RPMI8226 (cell line): Measurements from ENCODE around the gene SULT1A1.
"Not testable (repeated sequence)": the region's sequence is repeated elsewhere in the genome, so short reads cannot be mapped to it uniquely, and the experiment has no call there.

Source experiments
- DNase-seq: peaks from one replicate; pipeline ENCODE4 v3.0.0-alpha.2; 2015

The SULT1A1 gene

DNA sequence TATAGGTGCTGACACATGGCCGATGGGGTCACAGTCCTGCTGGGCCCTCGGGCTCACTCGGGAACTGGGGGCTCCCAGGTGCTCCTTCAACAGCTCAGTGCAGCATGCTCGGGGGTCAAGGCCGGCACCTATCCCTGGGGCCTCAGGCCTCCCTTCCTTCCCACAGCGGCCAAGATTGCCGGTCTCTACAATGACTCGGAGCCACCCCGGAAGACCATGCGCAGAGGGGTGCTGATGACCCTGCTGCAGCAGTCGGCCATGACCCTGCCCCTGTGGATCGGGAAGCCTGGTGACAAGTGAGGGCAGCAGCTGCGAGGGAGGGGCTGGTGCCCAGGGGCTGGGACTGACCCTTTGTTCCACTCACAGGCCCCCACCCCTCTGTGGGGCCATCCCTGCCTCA is 19.9 kb downstream of the SULT1A1 start:
- DNase-seq, result no peak

DNA sequence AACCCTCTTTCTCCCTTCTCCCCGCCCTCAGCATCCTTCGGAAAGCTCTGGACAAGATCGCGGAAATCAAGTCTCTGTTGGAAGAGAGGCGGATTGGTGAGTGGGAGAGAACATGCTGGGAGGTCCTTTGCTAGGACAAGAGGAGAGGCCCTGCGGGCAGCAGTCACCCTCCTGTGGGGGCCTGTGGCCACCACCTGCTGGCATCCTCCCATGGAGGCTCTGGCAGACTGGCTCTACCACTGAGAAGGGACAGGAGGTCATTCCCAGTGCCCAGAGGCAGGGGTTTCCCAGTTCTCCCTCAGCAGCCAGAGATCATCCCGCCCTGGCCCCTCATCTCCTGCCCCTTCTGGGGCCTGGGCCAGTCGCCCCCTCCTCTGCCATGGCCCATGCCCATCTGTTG is 20.8 kb downstream of the SULT1A1 start:
- DNase-seq, result no peak

- DNase-seq, result no peak
These were observed 22.5 kb downstream of the SULT1A1 start for GRCh38 chr16:28587386-28587785.

GRCh38 chr16:28586466-28586865 is 23.4 kb downstream of the SULT1A1 start:
- DNase-seq, result no peak

GRCh38 chr16:28585674-28586073 is 24.2 kb downstream of the SULT1A1 start:
- no peak for DNase-seq

DNA sequence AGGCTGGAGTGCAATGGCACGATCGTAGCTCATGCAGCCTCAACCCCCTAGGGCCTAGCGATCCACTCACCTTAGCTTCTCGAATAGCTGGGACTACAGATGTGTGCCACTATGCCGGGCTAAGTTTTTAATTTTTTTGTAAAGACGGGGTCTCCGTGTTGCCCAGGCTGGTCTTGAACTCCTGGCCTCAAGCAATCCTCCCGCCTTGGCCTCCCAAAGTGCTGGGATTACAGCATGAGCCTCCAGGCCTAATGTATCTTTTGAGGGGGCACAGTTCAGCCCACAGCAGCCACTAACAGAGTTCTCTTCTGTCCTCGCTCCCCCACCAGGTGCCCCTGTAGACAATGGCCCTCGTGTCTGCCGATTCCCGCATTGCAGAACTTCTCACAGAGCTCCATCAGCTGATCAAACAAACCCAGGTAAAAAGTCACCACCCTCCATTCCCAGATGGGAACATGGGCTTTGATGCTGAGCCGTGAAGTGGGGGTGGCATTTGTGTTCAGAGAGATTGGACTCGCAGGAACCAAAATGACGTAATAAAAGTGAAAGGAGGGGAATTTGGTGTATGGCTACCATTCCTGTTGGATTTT is 29.0 kb downstream of the SULT1A1 start:
- no peak for DNase-seq

- no peak for DNase-seq
These were observed 34.3 kb downstream of the SULT1A1 start for GRCh38 chr16:28575446-28576109.

DNA sequence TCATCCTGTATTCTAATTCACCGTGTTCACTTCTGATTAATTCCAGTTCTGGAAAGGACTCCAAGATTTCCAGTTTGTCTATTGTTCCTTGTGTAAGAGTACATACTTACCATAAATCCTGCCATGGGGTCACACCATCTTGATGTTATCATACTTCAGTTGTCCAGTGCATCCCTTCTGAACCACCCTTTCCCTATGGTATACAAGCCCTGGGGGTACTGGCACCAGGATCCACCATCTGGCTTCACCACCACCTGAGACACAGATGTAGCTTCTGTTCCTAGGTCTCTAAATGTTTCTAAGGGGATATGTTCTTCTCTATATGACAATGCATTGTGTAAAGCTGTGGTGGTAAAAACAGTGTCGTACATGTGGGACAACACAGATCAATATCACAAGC is 34.9 kb downstream of the SULT1A1 start:
- no peak for DNase-seq

- DNase-seq, result no peak
These were observed 35.8 kb downstream of the SULT1A1 start for GRCh38 chr16:28573738-28574718.

DNA sequence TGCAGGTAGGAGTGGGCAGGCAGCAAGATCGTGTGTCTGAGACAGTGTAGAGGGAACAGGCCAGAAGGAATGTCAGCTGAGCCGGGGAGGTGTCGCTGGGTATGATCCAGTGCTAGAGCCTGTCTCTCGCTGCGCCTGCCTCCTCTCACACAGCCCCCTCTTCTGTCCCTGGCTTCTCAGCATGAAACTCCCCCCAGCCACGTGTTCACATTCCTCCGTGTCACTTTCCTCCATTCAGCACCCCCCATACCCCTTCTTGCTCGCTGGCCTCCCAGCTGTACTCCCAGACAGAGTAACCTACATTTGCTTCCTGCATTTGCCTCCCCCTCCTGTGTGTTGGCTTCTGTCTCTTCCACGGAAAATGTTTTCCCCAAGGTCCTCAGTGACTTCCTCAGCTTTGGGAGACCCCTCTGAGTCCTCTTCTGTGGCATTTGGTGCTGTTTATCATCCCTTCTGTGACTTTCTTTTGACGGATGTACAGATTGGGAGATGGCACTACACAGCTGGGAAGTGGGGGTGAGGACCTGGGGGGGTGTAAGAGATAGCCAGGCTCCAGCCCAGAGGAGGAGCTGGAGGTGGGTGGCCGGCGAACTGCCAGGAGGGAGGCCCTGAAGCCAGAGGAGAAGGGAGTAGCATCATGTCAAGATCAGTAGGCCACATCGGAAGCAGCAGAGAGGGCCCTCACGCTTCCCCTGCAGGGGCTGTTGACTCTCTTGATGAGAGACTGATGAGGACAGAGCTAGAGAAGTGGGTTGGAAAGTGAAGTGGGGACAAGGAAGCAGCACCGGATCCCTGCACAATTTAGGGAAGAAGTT is 36.9 kb downstream of the SULT1A1 start:
- DNase-seq, result no peak

DNA sequence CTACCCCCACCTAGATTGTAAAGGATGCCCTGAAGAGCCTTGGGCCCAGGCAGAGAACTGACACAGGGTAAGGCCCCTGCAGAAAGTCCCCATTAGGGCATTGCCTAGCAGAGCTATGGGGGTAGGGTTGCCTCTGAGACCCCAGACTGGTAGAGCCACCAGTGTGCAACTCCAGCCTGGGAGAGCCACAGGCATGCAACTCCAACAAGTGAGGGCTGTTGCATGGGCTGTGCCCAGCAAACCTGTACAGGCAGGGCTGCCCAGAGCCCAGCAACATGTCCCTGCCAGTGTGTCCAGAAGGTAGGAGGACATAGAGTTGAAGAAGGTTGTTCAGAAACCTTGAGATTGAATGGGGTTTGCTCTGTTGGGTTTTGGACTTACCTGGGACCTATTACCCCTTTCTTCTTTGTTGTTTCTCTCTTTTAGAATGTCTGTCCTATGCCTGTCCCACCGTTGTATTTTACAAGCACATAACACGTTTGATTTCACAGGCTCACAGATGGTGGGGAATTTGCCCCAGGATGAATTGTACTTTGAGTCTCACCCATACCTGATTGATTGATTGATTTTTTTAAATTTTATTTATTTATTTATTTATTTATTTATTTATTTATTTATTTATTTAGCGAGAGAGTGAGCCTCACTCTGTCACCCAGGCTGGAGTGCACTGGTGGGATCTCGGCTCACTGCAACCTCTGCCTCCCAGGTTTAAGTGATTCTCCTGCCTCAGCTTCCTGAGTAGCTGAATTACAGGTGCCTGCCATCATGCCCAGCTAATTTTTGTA is 39.7 kb downstream of the SULT1A1 start:
- no peak for DNase-seq

- no peak for DNase-seq
These were observed 40.8 kb downstream of the SULT1A1 start for GRCh38 chr16:28569021-28569420.

DNA sequence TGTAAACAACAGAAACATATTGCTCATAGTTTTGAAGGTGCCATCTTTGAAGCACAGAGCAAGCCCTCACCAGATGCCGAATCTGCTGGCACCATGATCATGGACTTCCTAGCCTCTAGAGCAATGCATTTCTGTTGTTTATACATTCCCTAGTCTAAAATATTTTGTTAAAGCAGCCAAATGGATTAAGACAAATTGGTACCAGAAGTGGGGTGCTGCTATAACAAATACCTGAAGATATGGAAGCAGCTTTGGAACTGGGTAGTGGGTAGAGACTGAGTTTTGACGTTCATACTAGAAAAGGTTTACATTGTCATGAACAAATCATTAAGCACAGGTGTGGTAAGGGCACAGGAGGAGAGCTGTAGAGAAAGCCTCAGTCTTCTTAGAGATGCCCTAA is 42.6 kb downstream of the SULT1A1 start:
- DNase-seq, result no peak

GRCh38 chr16:28566233-28566925 is 43.5 kb downstream of the SULT1A1 start:
- not testable (repeated sequence) for DNase-seq

GRCh38 chr16:28563218-28563617 is 46.6 kb downstream of the SULT1A1 start:
- no peak for DNase-seq

DNA sequence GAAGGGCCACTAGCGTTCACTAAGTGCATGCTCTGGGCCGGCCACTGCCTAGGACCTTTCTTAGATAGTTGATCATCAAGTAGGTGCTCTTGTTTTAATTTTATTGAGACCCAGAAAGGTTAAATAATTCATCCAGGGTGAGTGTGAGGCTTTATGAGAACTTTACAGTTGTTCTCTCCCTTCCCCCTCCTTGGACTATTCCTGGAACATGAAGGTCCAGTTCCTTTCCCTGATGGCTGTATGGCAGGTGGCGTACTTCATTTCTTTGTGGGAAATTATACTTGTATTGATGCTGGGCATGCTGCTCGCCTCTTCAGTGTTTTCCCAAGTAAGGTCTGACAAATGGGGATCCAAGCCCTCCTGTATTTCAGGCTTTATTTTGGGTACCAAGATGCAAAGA is 47.6 kb downstream of the SULT1A1 start:
- DNase-seq, result no peak

DNA sequence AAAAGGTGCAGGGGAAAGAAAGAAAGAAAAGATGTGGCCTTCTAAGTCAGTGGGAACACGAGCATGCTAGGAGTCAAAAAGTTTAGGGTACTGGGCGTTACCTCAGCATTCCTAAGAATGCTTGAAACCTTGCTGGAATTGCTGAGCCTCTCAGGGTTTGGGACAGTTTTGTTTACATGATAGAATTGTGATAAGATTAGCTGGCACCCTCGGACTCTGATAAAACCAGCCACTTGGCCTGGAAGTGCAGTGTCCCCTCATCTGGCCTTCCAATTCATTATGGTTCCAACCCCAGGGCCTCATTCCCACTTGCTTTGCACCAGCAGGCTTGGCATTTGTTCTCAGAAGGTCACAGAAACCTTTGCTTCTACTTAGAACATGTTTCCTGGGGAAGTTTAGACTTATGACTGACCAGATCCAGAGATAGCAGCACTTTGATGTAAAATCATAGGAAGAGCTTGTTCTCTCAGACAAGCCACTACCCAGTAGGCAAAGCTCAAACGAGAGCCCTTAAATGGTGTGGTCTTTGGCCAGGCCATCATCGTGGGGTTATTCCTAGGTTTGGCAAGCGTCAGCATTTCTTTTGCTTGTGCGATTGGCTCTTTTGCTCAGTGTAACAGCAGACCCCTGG is 48.2 kb downstream of the SULT1A1 start:
- no peak for DNase-seq

- DNase-seq, result no peak
These were observed 51.4 kb downstream of the SULT1A1 start for GRCh38 chr16:28558456-28558855.

DNA sequence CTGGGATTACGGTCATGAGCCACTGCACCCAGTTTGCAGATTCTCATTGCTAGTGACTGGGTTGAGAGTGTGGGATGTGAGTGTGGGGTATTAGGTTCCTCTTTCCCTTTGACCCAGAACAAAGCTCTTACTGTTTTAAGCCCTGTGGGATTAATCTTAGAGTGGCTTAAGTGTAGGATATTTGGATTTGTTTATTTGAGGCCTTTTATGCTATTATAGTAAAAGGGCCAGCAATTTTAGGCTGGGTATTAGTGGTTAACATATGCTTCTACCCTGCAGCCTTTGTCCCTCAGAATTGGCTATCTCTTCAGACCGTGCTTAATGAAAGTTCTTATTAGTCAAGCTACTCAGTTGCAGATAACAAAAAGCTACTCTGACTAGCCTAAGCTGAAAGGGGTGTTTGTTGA is 52.9 kb downstream of the SULT1A1 start:
- DNase-seq, result no peak

- DNase-seq, result no peak
These were observed 54.3 kb downstream of the SULT1A1 start for GRCh38 chr16:28555561-28555960.
